Ishikawa (cell line): ENCODE data around the gene ZNF106.
A peak's percentile ranks its signal among the peaks of the same experiment; 100 is the strongest.

Experiments used
- CEBPB ChIP-seq: IDR thresholded peaks from 2 replicates; pipeline ENCODE4 v1.6.1; 2012
- CREB1 ChIP-seq: IDR thresholded peaks from 2 replicates; pipeline ENCODE4 v1.6.1; 2012; ENCODE audit warnings: low read depth
- EGR1 ChIP-seq: IDR thresholded peaks from 2 replicates; pipeline ENCODE4 v1.6.1; 2012
- EP300 ChIP-seq: IDR thresholded peaks from 2 replicates; pipeline ENCODE4 v1.6.1; 2012; ENCODE audit warnings: borderline replicate concordance
- FOXM1 ChIP-seq: IDR thresholded peaks from 2 replicates; pipeline ENCODE4 v1.6.1; 2012; ENCODE audit warnings: low read depth, borderline replicate concordance
- NFIC ChIP-seq: IDR thresholded peaks from 2 replicates; pipeline ENCODE4 v1.6.1; 2012
- RAD21 ChIP-seq: IDR thresholded peaks from 2 replicates; pipeline ENCODE4 v1.6.1; 2012; ENCODE audit warnings: low read depth
- TAF1 ChIP-seq: IDR thresholded peaks from 2 replicates; pipeline ENCODE4 v1.6.1; 2012; ENCODE audit warnings: low read depth, mild to moderate bottlenecking
- TCF12 ChIP-seq: IDR thresholded peaks from 2 replicates; pipeline ENCODE4 v1.6.1; 2012; ENCODE audit warnings: low read depth
- TEAD4 ChIP-seq: IDR thresholded peaks from 2 replicates; pipeline ENCODE4 v1.6.1; 2012
- YY1 ChIP-seq: IDR thresholded peaks from 2 replicates; pipeline ENCODE4 v1.6.1; 2012; ENCODE audit warnings: low read depth
- ZBTB7A ChIP-seq: IDR thresholded peaks from 2 replicates; pipeline ENCODE4 v1.6.1; 2012; ENCODE audit warnings: low read depth
- TF ChIP-seq, protein P1 (sequence below): IDR thresholded peaks from 2 replicates; pipeline ENCODE4 v1.6.1; 2012
- TF ChIP-seq, protein P2 (sequence below): IDR thresholded peaks from 2 replicates; pipeline ENCODE4 v1.6.1; 2012
- TF ChIP-seq, protein P3 (sequence below): IDR thresholded peaks from 2 replicates; pipeline ENCODE4 v1.6.1; 2012; ENCODE audit warnings: low read depth, mild to moderate bottlenecking

The ZNF106 gene

DNA sequence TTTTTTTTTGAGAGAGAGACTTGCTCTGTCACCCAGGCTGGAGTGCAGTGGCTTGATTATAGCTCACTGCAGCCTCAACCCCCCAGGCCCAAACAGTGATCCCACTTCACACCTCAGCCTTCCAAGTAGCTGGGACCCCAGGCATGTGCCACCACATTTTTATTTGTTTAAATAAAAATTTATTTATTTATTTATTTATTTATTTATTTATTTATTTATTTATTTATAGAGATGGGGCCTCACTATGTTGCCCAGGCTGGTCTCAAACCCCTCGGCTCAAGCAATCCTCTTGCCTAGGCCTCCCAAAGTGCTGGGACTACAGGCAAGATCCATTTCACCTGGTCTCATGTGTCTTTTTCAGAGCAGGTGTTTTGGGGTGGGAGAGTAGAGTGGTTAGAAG is 116.1 kb downstream of the ZNF106 start:
- TF ChIP-seq FOXM1, result no peak
- TF ChIP-seq CREB1, result no peak
- no peak for TF ChIP-seq EP300
- TF ChIP-seq, protein P1, sequence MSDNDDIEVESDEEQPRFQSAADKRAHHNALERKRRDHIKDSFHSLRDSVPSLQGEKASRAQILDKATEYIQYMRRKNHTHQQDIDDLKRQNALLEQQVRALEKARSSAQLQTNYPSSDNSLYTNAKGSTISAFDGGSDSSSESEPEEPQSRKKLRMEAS, result no peak
- TF ChIP-seq, protein P2, sequence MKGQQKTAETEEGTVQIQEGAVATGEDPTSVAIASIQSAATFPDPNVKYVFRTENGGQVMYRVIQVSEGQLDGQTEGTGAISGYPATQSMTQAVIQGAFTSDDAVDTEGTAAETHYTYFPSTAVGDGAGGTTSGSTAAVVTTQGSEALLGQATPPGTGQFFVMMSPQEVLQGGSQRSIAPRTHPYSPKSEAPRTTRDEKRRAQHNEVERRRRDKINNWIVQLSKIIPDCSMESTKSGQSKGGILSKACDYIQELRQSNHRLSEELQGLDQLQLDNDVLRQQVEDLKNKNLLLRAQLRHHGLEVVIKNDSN, result no peak
- no peak for TF ChIP-seq TEAD4
- no peak for TF ChIP-seq TCF12
- TF ChIP-seq, protein P3, sequence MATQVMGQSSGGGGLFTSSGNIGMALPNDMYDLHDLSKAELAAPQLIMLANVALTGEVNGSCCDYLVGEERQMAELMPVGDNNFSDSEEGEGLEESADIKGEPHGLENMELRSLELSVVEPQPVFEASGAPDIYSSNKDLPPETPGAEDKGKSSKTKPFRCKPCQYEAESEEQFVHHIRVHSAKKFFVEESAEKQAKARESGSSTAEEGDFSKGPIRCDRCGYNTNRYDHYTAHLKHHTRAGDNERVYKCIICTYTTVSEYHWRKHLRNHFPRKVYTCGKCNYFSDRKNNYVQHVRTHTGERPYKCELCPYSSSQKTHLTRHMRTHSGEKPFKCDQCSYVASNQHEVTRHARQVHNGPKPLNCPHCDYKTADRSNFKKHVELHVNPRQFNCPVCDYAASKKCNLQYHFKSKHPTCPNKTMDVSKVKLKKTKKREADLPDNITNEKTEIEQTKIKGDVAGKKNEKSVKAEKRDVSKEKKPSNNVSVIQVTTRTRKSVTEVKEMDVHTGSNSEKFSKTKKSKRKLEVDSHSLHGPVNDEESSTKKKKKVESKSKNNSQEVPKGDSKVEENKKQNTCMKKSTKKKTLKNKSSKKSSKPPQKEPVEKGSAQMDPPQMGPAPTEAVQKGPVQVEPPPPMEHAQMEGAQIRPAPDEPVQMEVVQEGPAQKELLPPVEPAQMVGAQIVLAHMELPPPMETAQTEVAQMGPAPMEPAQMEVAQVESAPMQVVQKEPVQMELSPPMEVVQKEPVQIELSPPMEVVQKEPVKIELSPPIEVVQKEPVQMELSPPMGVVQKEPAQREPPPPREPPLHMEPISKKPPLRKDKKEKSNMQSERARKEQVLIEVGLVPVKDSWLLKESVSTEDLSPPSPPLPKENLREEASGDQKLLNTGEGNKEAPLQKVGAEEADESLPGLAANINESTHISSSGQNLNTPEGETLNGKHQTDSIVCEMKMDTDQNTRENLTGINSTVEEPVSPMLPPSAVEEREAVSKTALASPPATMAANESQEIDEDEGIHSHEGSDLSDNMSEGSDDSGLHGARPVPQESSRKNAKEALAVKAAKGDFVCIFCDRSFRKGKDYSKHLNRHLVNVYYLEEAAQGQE, result no peak
- no peak for TF ChIP-seq YY1
- no peak for TF ChIP-seq RAD21
- TF ChIP-seq TAF1, result no peak

DNA sequence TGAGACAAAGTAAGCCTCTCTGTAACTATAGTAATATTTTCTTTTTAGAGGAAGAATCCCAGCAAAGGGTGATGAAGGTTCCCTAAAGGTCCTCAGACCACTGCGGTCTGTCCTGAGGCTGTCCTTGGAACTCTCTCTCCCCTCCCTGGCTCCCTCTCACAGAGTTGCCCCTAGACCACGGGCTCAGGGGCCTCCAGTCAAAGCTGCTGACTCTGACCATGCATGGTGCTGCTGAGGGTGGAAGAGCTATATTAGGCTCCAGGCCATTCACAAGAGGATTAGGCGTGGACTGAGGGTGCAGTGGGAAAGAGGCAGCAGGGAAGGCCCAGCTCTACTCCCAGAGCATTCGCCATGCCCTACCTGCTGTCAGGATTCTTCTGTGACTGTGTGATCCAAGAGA is 117.0 kb downstream of the ZNF106 start:
- no peak for TF ChIP-seq ZBTB7A
- no peak for TF ChIP-seq CEBPB
- no peak for TF ChIP-seq EGR1
- TF ChIP-seq FOXM1, result no peak
- TF ChIP-seq, protein P1, result no peak
- TF ChIP-seq, protein P3, result no peak
- no peak for TF ChIP-seq NFIC
- TF ChIP-seq YY1, result no peak
- no peak for TF ChIP-seq EP300
- TF ChIP-seq TEAD4, result no peak
- TF ChIP-seq, protein P2, result no peak
- TF ChIP-seq TAF1, result no peak
- no peak for TF ChIP-seq TCF12

DNA sequence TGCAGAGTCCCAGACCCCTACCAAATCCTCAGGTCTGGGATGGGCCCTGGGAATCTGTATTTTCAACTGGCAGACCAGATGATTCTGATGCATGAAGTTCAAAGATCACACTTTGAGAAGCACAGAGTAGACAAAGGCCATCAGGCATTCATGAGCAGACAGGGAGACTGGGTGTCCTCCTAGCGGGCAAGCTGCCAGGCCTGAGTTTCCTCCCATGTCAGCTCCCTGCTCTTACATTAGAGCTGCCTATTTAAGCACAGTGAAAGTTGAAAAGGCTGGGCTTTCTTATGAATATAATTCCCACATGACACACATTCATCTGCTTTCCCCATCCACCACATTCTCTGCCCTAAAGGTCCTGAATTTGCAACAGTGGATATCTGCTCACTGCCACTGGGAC is 117.7 kb downstream of the ZNF106 start:
- TF ChIP-seq NFIC (no peak), TEAD4 (no peak), FOXM1 (no peak), RAD21 (no peak), TAF1 (no peak), ZBTB7A (no peak), CREB1 (no peak), EP300 (no peak), EGR1 (no peak), TCF12 (no peak), YY1 (no peak), CEBPB (no peak)
- TF ChIP-seq, protein P3, result no peak
- TF ChIP-seq, protein P2, result no peak
- TF ChIP-seq, protein P1, result no peak

DNA sequence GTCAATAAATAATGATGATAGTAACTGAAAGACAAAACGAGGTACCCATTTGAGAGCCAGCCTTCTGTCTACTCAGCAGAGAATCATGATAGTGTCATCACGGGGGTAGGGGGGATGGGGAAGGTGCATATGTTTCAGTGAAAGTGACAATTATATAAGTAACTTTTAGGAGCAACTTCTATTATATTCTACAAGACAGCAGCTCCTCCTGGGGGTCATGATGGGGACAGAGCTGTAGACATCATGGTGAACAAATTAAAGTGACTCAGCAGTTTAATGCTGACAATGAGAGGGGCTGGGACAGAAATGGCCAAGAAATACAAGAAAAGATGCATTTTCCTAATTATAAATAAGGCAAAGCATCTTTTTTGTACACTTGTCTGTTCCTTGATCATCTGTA is 119.8 kb downstream of the ZNF106 start:
- TF ChIP-seq CREB1, result no peak
- peak; percentile 22; the same call in 1 of the 2 replicates for TF ChIP-seq RAD21
- TF ChIP-seq FOXM1, result no peak
